Choroid plexus epithelial cell (primary cell): Measurements from ENCODE around the gene SLC4A7.

Experiments used
- DNase-seq: peaks from one replicate; pipeline ENCODE4 v3.0.0-alpha.2; 2010; ENCODE audit warnings: low read depth
- H3K4me3 ChIP-seq: 2 replicates; pipeline ENCODE4 v1.5.1; 2011; ENCODE audit warnings: low read depth, mild to moderate bottlenecking, control low read depth, low read length, moderate library complexity
- TF ChIP-seq, protein P1 (sequence below): conservative IDR thresholded peaks from 2 replicates; pipeline ENCODE4 v1.5.1; 2011; ENCODE audit warnings: low read depth, mild to moderate bottlenecking, control low read depth, inconsistent platforms, low read length, moderate library complexity

SLC4A7 gene

GRCh38 chr3:27325419-27325818, 158.8 kb downstream of the SLC4A7 start:
- TF ChIP-seq, protein P1, sequence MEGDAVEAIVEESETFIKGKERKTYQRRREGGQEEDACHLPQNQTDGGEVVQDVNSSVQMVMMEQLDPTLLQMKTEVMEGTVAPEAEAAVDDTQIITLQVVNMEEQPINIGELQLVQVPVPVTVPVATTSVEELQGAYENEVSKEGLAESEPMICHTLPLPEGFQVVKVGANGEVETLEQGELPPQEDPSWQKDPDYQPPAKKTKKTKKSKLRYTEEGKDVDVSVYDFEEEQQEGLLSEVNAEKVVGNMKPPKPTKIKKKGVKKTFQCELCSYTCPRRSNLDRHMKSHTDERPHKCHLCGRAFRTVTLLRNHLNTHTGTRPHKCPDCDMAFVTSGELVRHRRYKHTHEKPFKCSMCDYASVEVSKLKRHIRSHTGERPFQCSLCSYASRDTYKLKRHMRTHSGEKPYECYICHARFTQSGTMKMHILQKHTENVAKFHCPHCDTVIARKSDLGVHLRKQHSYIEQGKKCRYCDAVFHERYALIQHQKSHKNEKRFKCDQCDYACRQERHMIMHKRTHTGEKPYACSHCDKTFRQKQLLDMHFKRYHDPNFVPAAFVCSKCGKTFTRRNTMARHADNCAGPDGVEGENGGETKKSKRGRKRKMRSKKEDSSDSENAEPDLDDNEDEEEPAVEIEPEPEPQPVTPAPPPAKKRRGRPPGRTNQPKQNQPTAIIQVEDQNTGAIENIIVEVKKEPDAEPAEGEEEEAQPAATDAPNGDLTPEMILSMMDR: peak; percentile 22
- no peak overlapping the region for H3K4me3 ChIP-seq
- DNase-seq: peak; percentile 8

GRCh38 chr3:27324686-27325085, 159.5 kb downstream of the SLC4A7 start:
- DNase-seq: peak; percentile 15
- no peak overlapping the region for H3K4me3 ChIP-seq
- TF ChIP-seq, protein P1: no peak

GRCh38 chr3:27323087-27323570, 161.1 kb downstream of the SLC4A7 start:
- TF ChIP-seq, protein P1: no peak
- no peak for DNase-seq
- H3K4me3 ChIP-seq: no peak overlapping the region
